Measurements from ENCODE around the gene ZFP36L2. TPM values are rescaled to one million over a fixed set of nuclear protein-coding genes. Genes with fewer than 3 reads are reported as not detected.

ZFP36L2 gene
- polyA plus RNA-seq, 4 donors = 90.0 to 107 (median 98.4) TPM

DNA sequence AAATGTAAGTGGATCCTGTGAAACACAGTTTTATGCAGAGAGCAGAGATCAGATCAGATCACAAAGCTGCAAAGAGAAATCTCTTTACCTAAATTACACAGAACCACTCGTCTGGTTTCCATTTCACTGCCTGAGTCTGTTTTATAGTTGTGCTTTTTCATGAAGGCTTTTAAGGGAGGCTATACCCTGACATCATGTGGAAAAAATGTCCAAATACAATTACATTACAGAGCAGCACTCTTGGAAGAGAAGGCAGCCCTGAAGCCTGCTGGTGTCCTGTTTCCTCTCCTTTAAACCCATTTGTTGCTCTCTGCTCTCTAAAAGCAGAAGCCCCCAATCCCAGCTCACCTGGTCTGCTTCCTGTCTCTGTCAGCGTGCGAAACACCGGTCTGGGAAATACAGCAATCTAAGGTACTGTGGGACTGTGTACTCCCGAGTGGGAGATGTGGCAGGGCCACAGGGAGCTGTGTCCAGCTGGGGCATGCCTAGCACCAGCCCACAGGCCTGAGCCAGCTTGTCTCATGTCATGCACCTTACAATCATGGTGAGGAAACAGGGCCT is 24.8 kb upstream of the ZFP36L2 start:
- DNase-seq (ENCODE audit: low read depth in 4 of 4, low spot score in 2 of 4) = peak in 2 of 4 donors; percentile 60 to 71

DNA sequence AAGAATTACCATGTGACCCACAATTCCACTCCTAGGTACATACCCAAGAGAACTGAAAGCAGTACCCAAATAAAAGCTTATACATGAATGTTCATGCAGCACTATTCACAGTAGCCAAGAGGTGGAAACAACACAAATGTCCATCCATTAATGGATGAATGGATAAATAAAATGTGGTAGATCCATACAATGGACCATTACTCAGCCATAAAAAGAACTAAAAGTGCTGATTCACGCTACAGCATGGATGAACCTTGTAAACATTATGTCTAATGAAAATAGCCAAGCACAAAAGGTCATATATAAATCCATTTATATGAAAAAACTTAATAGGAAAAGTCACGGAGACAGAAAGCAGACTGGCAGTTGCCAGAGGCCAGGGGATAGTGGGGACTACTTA is 23.6 kb upstream of the ZFP36L2 start:
- DNase-seq (ENCODE audit: low read depth in 4 of 4, low spot score in 2 of 4) = no peak

DNA sequence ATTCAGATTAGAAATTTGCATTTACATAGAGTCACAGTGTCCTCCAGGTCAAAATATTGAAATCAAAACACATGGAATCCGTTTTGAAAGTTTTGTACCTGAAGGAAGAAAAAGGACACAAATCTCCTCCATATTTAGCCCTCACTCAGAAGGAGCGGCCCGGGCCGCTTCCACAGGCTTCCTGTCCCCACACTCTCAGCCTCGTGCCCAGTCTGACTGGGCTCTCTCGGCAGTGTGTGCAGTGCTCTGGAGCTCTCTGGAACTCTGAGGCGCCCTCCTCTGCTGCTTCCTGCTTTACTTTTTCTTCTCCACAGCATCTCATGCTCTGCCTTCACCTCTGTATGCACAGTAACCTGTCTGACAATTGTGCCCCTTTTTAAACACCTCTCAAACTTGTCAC is 22.2 kb upstream of the ZFP36L2 start:
- no peak for DNase-seq (ENCODE audit: low read depth in 4 of 4, low spot score in 2 of 4)

DNA sequence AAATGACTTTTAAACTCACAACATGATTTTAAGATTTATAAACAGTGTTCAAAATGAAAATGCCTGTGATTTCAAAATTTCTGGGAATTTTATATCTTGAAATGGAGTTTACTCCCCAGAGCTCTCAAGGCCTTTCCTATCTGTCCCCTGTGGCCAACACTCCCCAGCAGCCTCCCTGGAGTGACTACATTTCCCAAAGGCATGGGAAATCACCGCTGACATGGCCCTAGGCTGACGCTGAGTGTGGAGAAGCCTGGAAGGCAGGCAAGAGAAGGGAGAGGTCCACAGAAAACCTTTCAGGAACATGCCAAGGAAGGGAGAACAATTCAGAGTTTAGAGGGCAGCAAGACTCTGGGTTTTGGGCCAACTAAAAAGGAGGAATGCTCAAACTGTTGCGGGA is 20.2 kb upstream of the ZFP36L2 start:
- DNase-seq (ENCODE audit: low read depth in 4 of 4, low spot score in 2 of 4) = no peak

DNA sequence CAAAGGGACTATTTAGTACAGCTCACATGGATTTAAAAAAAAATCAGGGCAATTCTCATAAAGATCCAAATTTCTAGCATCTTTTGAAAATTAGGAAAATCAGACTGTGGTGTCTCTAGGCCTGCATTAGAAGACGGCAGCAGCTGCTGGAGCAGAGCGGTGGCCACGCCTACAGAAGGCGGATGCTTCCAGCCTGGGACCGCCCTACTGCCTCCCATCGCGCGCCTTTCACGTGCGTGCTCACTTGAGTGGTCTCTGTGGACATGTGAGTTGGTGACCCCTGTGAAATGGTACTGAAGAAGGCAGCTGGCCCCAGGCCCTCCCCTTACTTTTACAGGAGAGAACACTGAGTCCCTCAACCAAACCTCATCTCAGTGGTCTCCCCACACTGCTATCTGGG is 15.2 kb upstream of the ZFP36L2 start:
- DNase-seq (ENCODE audit: low read depth in 4 of 4, low spot score in 2 of 4) = no peak

DNA sequence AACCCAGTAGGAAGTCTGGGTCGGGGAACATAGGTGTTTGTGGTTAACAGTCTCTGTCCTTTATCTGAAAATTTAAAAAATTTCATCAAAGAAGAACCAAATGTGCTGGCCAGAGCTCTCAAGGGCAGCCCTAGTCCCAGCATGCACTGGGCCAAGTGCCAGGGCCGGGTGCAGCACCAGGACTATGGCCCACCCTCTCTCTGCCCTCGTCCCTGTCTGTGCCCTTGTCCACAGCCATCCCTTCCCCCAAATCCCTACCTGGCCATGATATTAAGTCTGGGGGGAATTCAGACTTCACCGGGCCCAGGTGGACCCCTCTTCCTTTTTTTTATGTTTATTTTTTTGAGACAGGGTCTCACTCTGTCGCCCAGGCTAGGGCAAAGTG is 14.4 kb upstream of the ZFP36L2 start:
- DNase-seq (ENCODE audit: low read depth in 4 of 4, low spot score in 2 of 4) = no peak

DNA sequence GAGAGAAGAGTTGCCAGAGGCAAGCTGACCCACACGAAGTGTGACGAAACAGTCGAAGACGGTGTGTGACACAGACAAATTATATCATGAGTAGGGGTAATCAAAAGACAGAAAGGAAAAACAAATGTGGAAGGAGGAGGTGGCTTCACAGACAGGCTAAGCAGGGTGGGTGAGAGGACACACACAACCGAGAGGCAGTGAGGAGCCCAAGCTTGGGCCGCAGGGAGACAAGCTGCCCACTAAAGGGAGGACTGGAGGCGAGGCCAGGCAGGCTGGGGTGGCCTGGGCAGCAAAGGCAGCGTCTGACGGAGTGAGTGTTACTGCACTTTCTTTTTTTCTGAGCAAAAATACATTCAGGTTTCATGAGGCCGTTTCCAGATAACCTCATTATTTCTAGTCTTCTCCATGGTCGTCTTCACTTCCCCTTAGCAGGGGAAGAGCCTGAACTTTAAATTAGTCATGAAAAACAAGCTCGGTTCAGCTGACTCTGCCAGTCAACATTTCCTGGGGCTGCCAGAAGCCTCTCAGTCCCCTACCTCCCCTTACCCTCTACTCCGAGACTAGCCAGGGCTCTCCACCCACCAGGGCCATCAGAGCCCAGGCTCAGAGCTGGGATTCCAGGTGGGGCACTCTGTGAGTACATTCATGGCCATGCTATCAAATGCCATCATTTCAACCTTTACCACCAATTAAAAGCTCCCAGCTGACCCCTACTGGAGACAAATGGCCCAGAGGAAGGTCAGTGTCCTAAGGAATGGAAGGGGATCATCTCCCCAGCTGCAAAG is 13.8 kb upstream of the ZFP36L2 start:
- DNase-seq (ENCODE audit: low read depth in 4 of 4, low spot score in 2 of 4) = no peak

DNA sequence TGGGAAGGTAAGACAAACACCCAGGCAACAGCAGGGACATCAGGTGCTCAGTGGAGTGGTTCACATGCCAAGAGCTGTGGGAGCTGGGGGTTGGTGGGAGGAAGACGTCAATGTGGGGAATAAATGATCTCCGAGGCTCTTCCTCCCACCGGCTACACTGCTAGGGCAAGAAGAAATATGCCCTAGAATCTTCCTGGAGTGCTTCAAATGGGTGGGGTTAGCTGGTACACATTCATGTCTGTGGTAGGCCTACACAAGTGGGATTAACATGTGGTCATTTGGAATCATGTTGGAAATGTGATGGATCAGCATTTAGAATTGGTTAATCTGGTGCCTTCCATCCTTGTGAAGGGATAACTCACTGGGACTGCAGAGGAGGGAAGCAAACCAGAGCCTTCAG is 12.4 kb upstream of the ZFP36L2 start:
- no peak for DNase-seq (ENCODE audit: low read depth in 4 of 4, low spot score in 2 of 4)

DNA sequence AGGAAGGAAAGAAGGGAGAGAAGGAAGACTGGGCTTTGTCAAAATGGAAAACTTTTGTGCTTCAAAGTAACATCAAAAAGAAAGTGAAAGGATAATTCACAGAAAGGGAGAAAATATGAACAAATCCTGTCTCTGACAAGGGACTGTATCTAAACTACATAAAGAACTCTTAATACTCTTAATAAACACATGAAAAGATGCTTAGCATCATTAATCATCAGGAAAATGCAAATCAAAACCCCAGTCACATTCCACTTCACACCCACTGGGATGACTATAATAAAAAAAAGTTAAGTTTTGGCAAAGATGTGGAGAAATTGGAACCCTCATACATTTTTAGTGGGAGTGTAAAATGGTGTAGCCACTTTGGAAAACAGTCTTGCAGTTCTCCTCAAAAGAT is 11.8 kb upstream of the ZFP36L2 start:
- no peak for DNase-seq (ENCODE audit: low read depth in 4 of 4, low spot score in 2 of 4)

DNA sequence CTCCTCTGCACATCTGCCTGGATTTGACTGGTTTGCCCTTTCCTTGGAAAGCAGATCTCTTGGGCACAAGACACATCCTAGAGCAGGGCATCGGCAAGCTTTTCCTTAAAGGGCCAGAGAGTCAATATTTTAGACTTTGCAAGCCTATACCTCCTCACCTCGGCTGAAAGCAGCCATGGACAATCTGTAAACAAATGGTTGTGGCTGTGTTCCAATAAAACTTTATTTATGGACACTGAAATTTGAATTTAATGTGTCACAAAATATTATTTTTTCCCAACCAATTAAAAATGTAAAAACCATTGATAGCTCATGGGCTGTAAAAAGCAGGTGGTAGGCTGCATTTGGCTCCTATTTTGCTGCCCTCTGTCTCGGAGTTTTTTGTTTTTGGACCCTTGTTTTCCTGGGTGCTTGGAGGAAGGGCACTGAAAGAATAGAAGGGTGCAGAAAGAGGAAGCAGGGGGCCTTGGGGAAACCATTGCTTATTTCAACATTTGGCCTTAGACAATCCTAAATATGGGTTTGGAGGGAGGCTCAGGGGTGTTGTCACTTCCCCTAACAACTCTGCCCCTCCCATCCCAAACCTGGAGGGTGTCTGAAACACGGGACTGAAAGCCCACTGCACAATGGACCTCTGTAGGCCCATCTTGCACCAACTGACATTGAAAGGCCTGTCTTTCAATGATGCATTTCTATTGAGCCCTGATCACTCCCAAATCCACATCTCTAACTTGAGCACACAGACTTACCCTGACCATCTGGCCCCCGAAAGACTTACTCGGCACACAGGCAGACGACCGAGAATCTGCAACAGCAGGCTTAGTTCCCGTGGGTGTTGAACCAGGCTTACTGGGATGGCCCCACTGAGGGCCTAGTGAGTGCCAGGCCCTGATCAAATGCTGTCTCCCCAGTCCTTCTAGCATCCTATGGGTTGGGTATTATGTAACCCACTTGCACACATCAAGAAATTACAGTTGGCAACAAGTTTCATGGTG is 7.1 kb upstream of the ZFP36L2 start:
- no peak for DNase-seq (ENCODE audit: low read depth in 4 of 4, low spot score in 2 of 4)

DNA sequence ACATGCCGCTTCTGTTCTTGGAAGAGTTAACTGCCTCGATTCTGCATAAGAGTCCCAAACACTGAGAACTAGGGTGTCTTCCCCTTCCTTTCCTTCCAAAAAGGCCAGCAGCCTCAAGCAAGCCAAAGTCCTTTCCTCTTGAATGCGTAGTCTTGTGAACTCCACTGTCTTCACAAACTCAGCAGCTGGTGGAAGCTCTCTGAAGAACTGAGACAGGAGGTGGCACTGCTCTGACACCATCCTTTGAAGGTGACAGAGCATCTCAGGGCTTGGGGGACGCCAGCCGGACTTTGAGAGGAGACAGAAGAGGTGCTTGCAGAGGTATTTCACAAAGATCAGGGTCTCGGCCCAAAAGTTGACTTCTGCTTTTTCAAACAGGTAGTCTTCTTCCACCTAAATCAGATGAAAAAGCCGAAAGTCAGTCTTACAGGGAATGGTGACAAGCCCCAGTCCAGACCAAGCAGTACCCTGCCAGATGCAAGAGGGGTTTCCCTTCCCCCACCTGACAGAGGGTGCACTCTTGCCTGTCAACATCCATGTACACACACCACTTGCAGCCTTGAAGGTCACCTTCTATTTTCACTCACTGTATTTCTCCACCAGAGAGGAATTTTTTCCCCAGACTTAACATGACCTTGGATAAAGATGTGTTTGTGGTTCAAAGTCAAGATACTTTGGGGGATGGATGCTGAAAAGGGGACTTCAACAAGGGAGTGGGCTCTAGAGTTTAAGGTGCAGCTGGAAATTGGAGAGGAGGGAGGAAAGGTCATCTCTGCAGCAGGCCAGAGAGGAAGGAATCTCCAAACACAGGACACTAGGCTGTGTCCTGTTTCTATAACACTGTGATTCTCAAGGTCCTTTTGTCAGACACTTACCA is 4.8 kb upstream of the ZFP36L2 start:
- no peak for DNase-seq (ENCODE audit: low read depth in 4 of 4, low spot score in 2 of 4)

DNA sequence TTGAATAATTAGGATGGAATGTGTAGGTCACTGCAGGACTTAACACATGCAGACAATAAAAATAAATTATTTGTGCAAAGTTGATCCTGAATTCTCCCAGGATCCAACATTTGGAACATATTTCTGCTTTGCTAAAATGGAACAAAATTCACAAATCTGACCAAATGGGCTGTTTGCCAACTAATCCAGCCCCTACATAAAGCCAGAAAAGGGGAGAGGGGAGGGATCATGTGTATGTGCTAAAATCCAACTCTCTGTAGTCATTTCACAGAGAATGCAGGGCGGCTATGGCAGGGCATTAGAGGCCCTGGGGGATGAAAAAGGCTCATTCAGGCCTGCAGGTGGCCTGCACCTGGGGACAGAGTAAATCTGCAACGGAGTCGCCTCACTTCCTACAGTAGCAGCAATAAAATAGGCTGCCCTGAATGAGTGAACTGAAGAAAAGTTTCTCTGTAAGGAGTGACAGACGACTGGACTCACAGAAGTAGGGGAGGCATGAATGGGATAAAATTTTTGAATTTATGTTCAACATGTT is 4.0 kb upstream of the ZFP36L2 start:
- no peak for DNase-seq (ENCODE audit: low read depth in 4 of 4, low spot score in 2 of 4)

DNA sequence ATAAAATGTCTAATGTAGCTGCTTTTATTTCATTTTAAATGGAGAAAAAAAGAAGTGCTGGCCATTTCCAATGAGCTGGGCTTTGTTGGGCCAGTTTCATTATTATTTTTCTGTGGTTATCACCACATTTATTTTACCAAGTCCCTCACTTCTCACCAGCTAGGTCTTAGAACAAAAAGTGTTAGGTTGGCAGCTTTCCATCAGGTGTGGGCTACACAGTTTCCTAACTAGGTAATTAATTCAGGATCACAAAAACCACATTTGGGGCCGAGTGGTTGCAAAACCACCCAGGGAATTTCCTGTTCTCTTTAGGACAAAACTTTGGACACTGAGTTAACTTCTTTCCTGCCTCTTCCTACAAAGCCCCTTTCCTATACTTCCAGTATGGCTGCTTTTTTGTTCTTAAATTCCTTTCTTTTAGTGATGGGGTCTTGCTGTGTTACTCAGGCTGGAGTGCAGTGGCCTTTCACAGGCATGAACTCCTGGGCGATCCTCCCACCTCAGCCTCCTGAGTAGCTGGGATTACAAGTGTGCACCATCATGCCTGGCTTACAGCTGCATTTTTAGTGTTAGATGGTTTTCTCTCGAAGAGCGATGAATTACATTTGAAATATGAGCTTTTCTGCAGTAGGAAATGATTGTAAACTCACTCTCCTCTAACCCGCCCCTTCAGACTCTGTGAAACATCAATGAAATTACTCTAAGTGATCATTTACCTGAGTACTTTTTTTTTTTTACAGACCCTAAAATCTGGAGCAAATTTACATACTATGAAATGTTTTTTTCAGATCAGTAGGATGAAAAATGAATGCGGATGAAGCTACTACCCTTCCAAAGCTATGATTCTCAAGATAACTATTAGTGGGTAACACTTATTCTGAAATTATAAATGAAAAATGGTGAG is 2.6 kb upstream of the ZFP36L2 start:
- DNase-seq (ENCODE audit: low read depth in 4 of 4, low spot score in 2 of 4) = no peak

DNA sequence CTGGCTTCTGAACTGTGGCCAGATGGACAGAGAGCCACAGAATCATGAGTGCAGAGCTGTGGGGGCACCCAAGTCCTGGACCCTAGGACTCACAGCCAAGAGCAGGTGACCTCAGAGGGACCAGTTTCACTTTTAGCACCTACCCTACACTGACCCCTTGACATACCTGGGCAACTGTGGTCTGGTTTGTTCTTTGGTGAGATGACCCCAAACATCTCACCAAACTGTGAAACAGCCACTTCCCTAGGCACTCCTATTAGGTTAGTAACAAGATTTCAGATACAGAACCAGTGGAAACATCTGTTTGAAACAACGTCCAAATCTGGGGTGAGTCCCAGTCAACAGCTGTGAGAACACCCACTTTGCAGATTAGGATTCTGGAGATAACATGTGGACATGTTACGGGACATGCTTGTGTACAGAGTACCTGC is 1.9 kb upstream of the ZFP36L2 start:
- DNase-seq (ENCODE audit: low read depth in 4 of 4, low spot score in 2 of 4) = no peak

DNA sequence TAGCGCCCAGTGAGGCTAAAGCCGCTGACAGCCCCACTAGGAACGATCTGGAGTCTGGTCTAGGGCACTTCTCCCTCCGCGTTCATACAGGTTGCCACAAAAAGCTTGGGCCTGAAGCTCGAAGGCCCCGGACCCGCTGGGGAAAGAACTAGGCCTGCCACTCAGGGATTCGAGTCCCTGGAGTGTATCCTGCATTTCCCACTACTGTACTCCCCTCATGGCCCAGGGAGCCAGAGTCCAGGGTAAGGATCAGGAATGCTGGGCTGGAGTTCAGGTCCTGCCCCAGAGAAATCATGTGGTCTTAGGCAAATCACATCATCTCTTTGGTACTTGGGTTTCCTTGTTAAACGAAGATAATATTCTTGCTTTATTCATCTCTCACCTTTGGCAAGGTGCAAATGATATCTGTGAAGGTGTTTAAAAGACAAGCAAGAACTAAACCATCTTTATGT is 1.4 kb upstream of the ZFP36L2 start:
- no peak for DNase-seq (ENCODE audit: low read depth in 4 of 4, low spot score in 2 of 4)

DNA sequence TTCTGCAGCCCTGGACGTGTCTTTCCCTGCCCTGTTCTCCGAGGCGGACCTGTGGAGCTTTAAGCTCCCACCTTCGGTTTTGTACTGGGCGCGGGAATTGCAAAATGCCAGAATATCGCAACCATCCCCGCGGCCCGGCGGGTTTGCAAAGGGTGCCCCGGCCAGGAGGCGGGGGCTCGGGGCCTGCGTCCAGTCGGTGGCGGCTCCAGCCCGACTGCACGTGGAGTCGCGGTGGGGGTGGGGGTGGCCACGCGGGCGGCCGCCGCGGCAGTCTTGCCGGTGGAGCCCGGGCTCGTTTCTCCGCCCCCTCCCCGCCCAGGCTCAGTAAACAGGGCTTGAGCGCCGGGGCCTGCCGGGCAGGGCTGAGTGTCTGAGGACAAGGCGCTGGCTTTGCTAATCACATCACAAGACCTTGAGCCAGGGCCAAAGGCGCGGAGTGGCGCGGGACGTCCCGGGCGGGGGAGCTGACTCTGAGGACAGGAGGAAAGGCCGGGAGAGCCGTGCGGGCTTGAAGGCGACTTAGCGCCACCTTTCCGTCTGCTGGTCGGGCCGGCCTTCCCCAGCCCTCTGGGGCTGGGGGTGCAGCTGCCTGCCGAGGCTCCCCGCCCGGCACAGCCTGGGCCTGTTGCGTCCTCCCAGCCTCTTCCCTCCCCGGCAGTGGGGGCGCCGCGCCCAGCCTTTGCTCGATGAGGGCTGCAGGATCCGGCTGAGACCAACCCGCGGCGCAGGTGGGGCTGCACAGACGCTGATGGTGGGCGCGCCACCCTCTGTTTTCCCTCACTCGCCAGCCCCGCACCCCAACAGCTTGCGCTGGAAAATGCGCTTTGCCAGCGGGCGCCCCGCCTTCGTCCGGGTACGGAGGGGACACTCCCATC is 786 bp upstream of the ZFP36L2 start:
- DNase-seq (ENCODE audit: low read depth in 4 of 4, low spot score in 2 of 4) = peak in 1 of 4 donors; percentile 78

DNA sequence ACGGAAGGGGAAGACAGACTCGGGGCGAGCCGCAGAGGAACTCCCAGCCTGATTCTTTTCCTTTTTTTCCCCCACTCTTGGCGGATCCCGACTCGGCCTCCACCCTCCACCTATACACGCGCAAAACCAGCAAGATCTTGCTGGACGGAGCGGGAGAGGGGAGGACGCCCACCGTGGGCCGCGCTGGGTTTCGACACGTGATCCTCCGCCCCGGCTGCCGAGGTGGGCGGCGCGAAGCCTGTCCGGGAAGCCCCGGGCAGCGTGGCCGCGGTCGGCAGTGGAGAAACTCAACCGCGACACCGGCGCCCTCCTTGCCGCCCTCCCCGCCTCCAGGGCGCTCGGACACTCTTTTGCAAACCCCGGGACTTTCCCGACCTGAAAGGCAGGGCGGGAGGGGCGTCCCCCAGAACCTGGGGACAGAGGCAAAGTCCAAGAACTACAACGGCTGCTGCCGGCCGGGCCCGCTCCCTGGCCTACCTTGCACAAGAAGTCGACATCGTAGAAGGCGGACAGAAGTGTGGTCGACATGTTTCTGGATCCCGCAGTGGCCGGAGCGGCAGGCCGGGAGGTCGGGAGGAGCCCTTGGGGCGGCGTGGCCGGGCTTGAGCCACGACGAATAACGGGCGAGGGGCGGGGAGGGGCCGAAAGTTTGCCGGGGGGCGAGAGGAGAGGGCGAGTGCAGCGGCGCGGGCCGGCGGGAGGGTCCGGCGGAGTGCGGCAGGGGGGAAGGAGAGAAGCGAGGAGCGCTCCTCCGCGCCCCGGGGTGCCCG is 433 bp downstream of the ZFP36L2 start:
- DNase-seq (ENCODE audit: low read depth in 4 of 4, low spot score in 2 of 4) = peak in 1 of 4 donors; percentile 64

Data from left renal cortex interstitium (tissue), 4 donors.